ENCODE data around the gene SCAND1. TPM values are rescaled to one million over a fixed set of nuclear protein-coding genes. Genes with fewer than 3 reads are reported as not detected.
"Not testable (repeated sequence)": the region's sequence is repeated elsewhere in the genome, so short reads cannot be mapped to it uniquely, and the experiment has no call there.

Gene SCAND1
- 41.5 TPM for total RNA-seq
- long read RNA-seq, transcript SCAND1-201 (2 exons, 902 nt), result major isoform, 39 of 88 reads
- long read RNA-seq, partial matches to known transcripts, result 49 of 88 reads
- long read RNA-seq, other reads (novel, unspliced or antisense), result 0 of 88 reads

- DNase-seq (peak; percentile 97), ATAC-seq (peak; percentile 93)
- intact Hi-C loops (cut with micrococcal nuclease), result no loop called here
These were observed at the start of gene SCAND1 for GRCh38 chr20:35954200-35954906. SCAND1 (minus strand) TSS chr20:35954502; CDS start chr20:35954284, 218 bp downstream.

GRCh38 chr20:36004045-36004444 lies 49.7 kb upstream of the SCAND1 start:
- DNase-seq (no peak), ATAC-seq (no peak)
- intact Hi-C loops (cut with micrococcal nuclease), result no loop called here

DNA sequence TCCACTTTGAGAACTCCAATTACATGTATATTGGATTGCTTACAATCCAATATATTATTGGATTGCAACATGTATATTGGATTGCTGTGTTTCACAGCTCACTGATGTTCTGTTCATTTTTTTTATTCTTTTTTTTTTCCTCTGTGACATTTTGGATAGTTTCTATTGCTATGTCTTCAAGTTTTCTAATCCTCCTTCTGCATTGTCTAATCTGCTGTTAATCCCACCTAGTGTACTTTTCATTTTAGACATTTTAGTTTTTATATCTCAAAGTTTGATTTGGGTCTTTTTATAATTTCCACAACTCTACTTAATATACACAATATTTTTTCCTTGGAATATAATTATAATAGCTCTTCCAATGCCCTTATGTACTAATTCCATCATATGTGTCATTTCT lies 48.6 kb upstream of the SCAND1 start:
- ATAC-seq (no peak), DNase-seq (no peak)
- intact Hi-C loops (cut with micrococcal nuclease), result no loop called here

- ATAC-seq; DNase-seq; intact Hi-C loops (cut with micrococcal nuclease): not testable (repeated sequence)
These were observed 47.0 kb upstream of the SCAND1 start for GRCh38 chr20:36001331-36001730.

DNA sequence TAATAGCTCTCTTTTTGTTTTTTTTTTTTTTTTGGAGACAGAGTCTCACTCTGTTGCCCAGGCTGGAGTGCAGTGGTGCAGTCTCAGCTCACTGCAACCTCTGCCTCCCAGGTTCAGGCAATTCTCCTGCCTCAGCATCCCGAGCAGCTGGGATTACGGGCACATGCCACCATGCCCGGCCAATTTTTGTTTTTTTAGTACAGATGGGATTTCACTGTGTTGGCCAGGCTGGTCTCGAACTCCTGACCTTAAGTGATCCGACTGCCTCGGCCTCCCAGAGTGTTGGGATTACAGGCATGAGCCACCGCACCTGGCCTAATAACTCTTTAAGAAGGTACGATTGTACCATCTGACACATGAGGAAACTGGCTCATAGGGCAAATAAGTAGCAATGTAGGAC lies 42.2 kb upstream of the SCAND1 start:
- ATAC-seq; DNase-seq; intact Hi-C loops (cut with micrococcal nuclease): not testable (repeated sequence)

DNA sequence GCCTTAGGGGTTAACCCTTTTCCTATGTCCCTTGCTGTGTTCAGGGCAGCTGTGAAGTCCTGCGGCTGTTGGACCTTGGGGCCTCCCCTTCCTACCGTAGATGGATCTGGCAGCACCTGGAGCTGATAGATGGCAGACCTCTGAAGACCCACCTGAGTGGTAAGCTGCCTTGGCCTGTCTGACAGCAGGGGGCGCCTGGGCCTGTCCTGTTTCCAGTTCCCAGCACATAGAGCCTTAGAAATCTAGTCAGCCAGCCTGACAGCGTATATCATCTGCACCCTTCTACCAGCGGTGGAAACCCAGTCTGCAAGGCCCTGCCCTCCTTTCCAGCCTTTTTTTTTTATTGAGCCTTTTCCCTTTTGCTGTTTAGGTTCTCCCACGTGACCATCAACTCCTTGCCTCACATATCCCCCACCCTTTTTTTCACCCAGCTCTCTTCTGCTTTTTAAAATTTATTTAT lies 40.7 kb upstream of the SCAND1 start:
- intact Hi-C loops (cut with micrococcal nuclease), result loop anchor here (2.0 kb wide), 1 partner anchor 144 kb away; no protein-coding TSS in a partner anchor
- ATAC-seq, result peak; percentile 97
- peak; percentile 91 for DNase-seq

DNA sequence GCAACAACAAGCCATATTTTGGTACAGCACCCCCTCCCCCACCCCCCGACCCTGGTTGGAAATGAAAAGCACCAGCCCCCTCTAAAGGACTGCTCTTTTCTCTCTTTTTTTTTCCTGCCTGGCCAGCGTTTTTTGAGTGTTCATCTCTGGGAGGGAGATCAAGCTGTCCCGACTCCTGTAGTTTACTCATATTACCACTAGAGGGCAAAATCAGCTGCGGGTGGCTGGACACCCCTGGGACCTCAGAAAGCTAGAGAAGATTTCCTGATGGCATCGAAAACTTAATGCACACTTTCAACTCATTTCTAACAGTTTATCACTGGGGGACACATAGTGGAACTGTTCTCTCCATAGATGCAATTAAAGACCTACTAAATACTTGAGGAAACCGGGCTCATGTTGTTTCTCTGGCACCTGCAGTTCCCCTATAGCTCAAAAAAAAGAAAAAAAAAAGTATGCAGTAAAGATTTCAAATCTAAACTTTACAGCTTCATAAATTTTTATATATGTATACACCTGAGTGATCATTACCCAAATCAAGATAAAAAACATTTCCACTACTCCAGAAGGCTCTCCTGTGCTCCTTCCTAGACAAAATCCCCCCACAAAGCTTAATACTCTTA lies 38.5 kb upstream of the SCAND1 start:
- DNase-seq (peak; percentile 34), ATAC-seq (peak; percentile 79)
- intact Hi-C loops (cut with micrococcal nuclease), result no loop called here

GRCh38 chr20:35991142-35991771 lies 37.0 kb upstream of the SCAND1 start:
- ATAC-seq (no peak), DNase-seq (no peak)
- intact Hi-C loops (cut with micrococcal nuclease), result no loop called here

- ATAC-seq (no peak), DNase-seq (no peak)
- intact Hi-C loops (cut with micrococcal nuclease), result no loop called here
These were observed 34.7 kb upstream of the SCAND1 start for GRCh38 chr20:35988910-35989463.

DNA sequence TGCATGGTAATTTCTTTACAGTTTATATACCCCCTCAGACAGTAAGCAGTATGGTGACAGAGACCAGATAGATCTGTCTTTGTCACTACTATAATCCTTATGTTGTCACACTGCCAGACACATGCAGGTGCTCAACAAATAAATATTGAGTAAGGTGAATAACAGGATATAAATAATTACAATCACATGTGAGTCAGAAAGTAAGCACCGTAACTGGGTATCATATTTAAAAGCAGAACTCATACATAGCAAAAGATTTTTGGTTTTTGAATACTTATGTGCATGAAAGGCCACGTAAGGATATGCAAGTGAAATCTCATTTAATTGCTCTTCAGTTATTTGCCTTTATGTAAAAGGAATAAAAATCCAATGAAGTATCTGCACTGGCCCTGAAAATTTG lies 31.5 kb upstream of the SCAND1 start:
- no peak for DNase-seq
- no peak for ATAC-seq
- intact Hi-C loops (cut with micrococcal nuclease), result no loop called here

DNA sequence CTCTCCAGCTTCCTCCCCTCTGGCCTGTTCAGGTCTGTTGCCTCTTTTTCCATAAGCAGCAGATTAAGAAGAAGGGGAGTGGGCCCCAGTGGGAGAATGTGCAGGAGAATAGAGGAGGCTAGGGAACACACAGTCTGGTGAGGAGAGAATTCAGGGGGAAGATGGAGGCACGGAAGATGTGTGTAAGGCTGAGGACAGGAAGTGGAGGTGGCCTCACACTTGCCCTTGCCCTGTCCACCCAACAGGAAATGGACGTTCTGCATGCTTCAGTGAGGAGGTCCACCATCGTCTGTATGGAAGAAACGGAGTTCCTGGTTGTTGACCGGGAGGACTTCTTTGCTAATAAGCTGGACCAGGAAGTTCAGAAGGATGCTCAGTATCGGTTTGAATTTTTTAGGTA lies 30.1 kb upstream of the SCAND1 start:
- intact Hi-C loops (cut with micrococcal nuclease), result no loop called here
- ATAC-seq, result no peak
- DNase-seq, result no peak

GRCh38 chr20:35981969-35982368 lies 27.7 kb upstream of the SCAND1 start:
- DNase-seq (no peak), ATAC-seq (no peak)
- intact Hi-C loops (cut with micrococcal nuclease), result no loop called here

- ATAC-seq (no peak), DNase-seq (no peak)
These were observed 25.2 kb upstream of the SCAND1 start for GRCh38 chr20:35979544-35979943.

DNA sequence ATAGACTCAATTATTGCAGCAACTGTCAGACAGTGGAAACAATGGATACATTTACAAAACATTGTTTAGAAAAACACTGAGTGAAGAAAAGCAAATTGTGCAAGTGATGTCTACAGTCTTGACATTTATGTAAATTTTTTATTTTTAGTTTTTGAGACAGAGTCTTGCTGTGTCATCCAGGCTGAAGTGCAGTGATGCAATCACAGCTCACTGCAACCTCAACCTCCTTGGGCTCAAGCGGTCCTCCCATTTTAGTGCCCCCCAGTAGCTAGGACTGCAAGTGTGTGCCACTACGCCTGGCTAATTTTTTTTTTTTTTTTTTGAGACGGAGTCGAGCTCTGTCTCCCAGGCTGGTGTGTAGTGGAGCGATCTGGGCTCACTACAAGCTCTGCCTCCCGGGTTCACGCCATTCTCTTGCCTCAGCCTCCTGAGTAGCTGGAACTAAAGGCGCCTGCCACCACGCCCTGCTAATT lies 23.8 kb upstream of the SCAND1 start:
- intact Hi-C loops (cut with micrococcal nuclease), result no loop called here
- no peak for DNase-seq
- ATAC-seq, result no peak

More at GRCh38 chr20:35979544-35979943, 25.2 kb upstream of the SCAND1 start:
- intact Hi-C loops (cut with micrococcal nuclease), result no loop called here

DNA sequence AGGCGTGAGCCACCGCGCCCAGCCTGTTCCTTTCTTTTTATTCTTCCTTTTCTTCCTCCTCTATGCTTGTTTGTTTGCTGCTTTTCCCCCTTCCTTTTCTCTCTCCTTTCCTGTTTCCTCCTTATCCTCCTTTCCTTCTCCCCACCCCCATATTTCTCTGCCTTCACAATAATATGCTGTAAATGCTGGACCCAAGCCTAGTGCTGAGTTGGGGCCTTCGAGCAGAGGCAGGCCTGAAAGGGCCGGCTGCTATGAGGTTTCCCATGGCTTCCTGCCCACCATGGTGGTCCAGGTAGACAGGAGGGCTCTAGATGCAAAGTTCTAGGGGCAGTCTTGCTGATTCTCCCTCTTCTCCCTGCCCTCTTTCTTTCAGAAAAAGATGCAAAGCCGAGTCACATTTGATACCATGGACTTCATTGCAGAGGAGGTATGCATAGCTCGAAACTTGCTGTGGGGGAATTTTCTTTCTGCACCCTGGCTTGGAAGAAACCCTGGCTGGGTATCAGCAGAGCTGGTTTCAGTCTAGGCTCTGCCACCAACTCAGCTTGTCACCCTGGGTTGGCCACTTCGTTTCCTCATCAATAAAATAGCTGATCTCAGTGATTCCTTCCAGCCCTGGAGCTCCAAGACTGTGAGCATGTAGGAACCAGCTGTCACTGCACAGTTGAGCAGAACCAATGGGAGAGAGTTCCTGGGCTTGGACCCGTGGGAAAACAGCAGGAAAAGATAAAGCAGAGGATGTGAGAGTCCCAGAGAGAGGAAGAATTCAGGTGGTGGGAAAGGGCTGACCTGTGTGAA lies 21.5 kb upstream of the SCAND1 start:
- intact Hi-C loops (cut with micrococcal nuclease), result no loop called here
- ATAC-seq, result no peak
- DNase-seq, result no peak

- ATAC-seq (no peak), DNase-seq (no peak)
- intact Hi-C loops (cut with micrococcal nuclease), result no loop called here
These were observed 20.0 kb upstream of the SCAND1 start for GRCh38 chr20:35974256-35974655.

- intact Hi-C loops (cut with micrococcal nuclease), result no loop called here
- ATAC-seq (no peak), DNase-seq (no peak)
These were observed 18.2 kb upstream of the SCAND1 start for GRCh38 chr20:35972462-35972861.

DNA sequence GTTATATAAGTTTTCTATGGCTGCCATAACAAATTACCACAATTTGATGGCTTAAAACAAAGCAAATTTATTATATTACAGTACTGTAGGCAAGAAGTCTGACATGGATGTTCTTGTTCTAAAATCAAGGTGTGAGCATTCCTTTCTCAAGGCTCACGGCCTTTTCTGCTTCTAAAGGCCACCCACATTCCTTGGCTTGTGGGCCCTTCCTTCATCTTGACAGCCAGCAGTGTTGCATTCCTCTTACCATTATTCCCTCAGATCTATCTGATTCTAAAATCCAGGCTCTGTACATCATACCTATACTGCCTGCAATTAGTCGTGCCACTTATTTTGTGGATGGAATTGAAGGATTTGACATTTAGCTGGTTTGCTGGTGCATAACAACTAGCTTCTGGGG lies 17.7 kb upstream of the SCAND1 start:
- no peak for ATAC-seq
- no peak for DNase-seq
- intact Hi-C loops (cut with micrococcal nuclease), result no loop called here

GRCh38 chr20:35968930-35969329 lies 14.6 kb upstream of the SCAND1 start:
- no peak for DNase-seq
- no peak for ATAC-seq
- intact Hi-C loops (cut with micrococcal nuclease), result no loop called here

Data from left ventricle myocardium superior (tissue), 1 donor.